OCI-LY7 (cell line): Measurements from ENCODE around the gene HOTAIR. TPM values are rescaled to one million over a fixed set of nuclear protein-coding genes. Genes with fewer than 3 reads are reported as not detected.

Source experiments
- BruUV-seq: library from RNA; stranded (reverse); fragments of 400-500 nt; replicated peaks from 2 replicates; lab custom pipeline; 2021; lab: Mats Ljungman, UMichigan
- CTCF ChIA-PET: fragments of 300-600 bp; sonication (Branson Sonifier 250); formaldehyde crosslinking; loops from one replicate; lab custom pipeline; 2022; ENCODE audit warnings: antibody characterized with exemption; ENCODE audit not compliant: unreplicated experiment; lab: Charles Lee
- POLR2A ChIA-PET: fragments of 300-600 bp; sonication (Branson Sonifier 250); formaldehyde crosslinking; loops from one replicate; lab custom pipeline; 2022; ENCODE audit warnings: antibody characterized with exemption; lab: Charles Lee
- DNase-seq: peaks from one replicate; pipeline ENCODE4 v3.0.0-alpha.2; 2015; ENCODE audit warnings: low spot score
- H2AFZ ChIP-seq: fragments of 200-600 bp; sonication (generic), shearing (Covaris generic); 2 replicates; pipeline ENCODE4 v1.6.1; 2014; ENCODE audit warnings: mild to moderate bottlenecking, antibody characterized with exemption, low read length, moderate library complexity
- H3K27ac ChIP-seq: fragments of 200-600 bp; sonication (generic); 2 replicates; pipeline ENCODE4 v1.5.1; 2014; ENCODE audit warnings: mixed run types, low read depth, mild to moderate bottlenecking, moderate library complexity, low read length, inconsistent platforms; ENCODE audit not compliant: poor library complexity, severe bottlenecking
- H3K36me3 ChIP-seq: fragments of 200-600 bp; sonication (generic); 2 replicates; pipeline ENCODE4 v1.6.1; 2014; ENCODE audit warnings: mild to moderate bottlenecking, antibody characterized with exemption, low read length, moderate library complexity, mixed read lengths; ENCODE audit not compliant: insufficient read depth
- H3K4me1 ChIP-seq: fragments of 200-600 bp; sonication (generic); 2 replicates; pipeline ENCODE4 v1.5.1; 2014; ENCODE audit warnings: mild to moderate bottlenecking, low read length; ENCODE audit not compliant: insufficient read depth, poor library complexity, severe bottlenecking
- H3K4me2 ChIP-seq: fragments of 200-600 bp; sonication (generic); 2 replicates; pipeline ENCODE4 v1.6.1; 2014; ENCODE audit warnings: mild to moderate bottlenecking, low read length
- H3K4me3 ChIP-seq: fragments of 200-600 bp; sonication (generic); 2 replicates; pipeline ENCODE4 v1.5.1; 2014; ENCODE audit warnings: mild to moderate bottlenecking, low read depth, low read length; ENCODE audit not compliant: poor library complexity, severe bottlenecking
- H3K79me2 ChIP-seq: fragments of 200-600 bp; sonication (generic); 2 replicates; pipeline ENCODE4 v1.6.1; 2016; ENCODE audit warnings: low read depth, mild to moderate bottlenecking, low read length, moderate library complexity, mixed read lengths; ENCODE audit not compliant: insufficient read depth
- H3K9me2 ChIP-seq: fragments of 200-600 bp; sonication (generic); 2 replicates; pipeline ENCODE4 v1.6.1; 2016; ENCODE audit warnings: mild to moderate bottlenecking, low read length, mixed read lengths; ENCODE audit not compliant: insufficient read depth
- H3K9me3 ChIP-seq: fragments of 200-600 bp; sonication (generic); 2 replicates; pipeline ENCODE4 v1.6.1; 2014; ENCODE audit warnings: mild to moderate bottlenecking, mixed run types, low read length, mixed read lengths
- H4K20me1 ChIP-seq: fragments of 200-600 bp; sonication (generic); 2 replicates; pipeline ENCODE4 v1.6.1; 2014; ENCODE audit warnings: mild to moderate bottlenecking, antibody characterized with exemption, low read length, moderate library complexity, mixed read lengths; ENCODE audit not compliant: insufficient read depth
- EZH2phosphoT487 ChIP-seq: fragments of 200-600 bp; sonication (generic); IDR thresholded peaks from 2 replicates; pipeline ENCODE4 v1.6.1; 2018; ENCODE audit warnings: low read depth, borderline replicate concordance, mild to moderate bottlenecking, mixed run types, antibody characterized with exemption, low read length, moderate library complexity, mixed read lengths
- intact Hi-C: fragments of 100-400 bp; cut with micrococcal nuclease; formaldehyde crosslinking; loops from one replicate; pipeline ENCODE4 v1.10.0; 2022; ENCODE audit not compliant: unreplicated experiment
- total RNA-seq, 2 experiments: library from RNA; depleted of rRNA in 1 of 2; stranded (reverse); fragments of >200 nt in 1 of 2; shearing (Covaris generic) in 1 of 2; gene quantifications; 2 replicates each; pipeline ENCODE4 v1.2.3, GENCODE V29; 2014 to 2022
- TF ChIP-seq, protein P1 (sequence below): fragments of 200-600 bp; sonication (generic); conservative IDR thresholded peaks from 2 replicates; pipeline ENCODE4 v1.5.1; 2014; ENCODE audit warnings: mild to moderate bottlenecking, antibody characterized with exemption, low read length, moderate library complexity, mixed read lengths

The HOTAIR gene
- total RNA-seq, 2 experiments from 2014 or later = 0.88 to 5.3 TPM

- POLR2A ChIA-PET = interaction anchor here (0.6 to 0.7 kb wide), 3 partner anchors 35 to 994 kb away, joined by 3 read pairs; no protein-coding TSS in a partner anchor
- BruUV-seq = no TSS peak
- Histone ChIP-seq H3K27ac (no peak overlapping the region), H3K9me3 (no peaks in the 10 kb centered on the region), H3K4me1 (peaks cover 47% of the 10 kb centered on the region), H3K79me2 (no peaks in the 10 kb centered on the region), H3K4me2 (peak overlapping the region; percentile 57), H3K36me3 (no peaks in the 10 kb centered on the region), H3K4me3 (peak overlapping the region; percentile 17), H4K20me1 (no peaks in the 10 kb centered on the region), H2AFZ (no peak overlapping the region), H3K9me2 (no peaks in the 10 kb centered on the region)
- CTCF ChIA-PET = interaction anchor here (0.6 to 1.4 kb wide), 3 partner anchors 209 to 226 kb away, joined by 3 read pairs; no protein-coding TSS in a partner anchor
- TF ChIP-seq, protein P1, sequence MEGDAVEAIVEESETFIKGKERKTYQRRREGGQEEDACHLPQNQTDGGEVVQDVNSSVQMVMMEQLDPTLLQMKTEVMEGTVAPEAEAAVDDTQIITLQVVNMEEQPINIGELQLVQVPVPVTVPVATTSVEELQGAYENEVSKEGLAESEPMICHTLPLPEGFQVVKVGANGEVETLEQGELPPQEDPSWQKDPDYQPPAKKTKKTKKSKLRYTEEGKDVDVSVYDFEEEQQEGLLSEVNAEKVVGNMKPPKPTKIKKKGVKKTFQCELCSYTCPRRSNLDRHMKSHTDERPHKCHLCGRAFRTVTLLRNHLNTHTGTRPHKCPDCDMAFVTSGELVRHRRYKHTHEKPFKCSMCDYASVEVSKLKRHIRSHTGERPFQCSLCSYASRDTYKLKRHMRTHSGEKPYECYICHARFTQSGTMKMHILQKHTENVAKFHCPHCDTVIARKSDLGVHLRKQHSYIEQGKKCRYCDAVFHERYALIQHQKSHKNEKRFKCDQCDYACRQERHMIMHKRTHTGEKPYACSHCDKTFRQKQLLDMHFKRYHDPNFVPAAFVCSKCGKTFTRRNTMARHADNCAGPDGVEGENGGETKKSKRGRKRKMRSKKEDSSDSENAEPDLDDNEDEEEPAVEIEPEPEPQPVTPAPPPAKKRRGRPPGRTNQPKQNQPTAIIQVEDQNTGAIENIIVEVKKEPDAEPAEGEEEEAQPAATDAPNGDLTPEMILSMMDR = no peak
- no peak for TF ChIP-seq EZH2phosphoT487
- no peak for DNase-seq
- intact Hi-C loops = loop anchor here (2.0 to 10.0 kb wide), 3 partner anchors 194 to 284 kb away; no protein-coding TSS in a partner anchor
Measured at GRCh38 chr12:53988541-53989226, 13.9 kb upstream of the HOTAIR start.

GRCh38 chr12:53987787-53988230 lies 13.1 kb upstream of the HOTAIR start:
- Histone ChIP-seq H4K20me1 (no peaks in the 10 kb centered on the region), H3K9me3 (no peaks in the 10 kb centered on the region), H2AFZ (no peak overlapping the region), H3K27ac (no peak overlapping the region), H3K4me1 (peaks cover 49% of the 10 kb centered on the region), H3K4me2 (no peak overlapping the region), H3K4me3 (no peak overlapping the region), H3K79me2 (no peaks in the 10 kb centered on the region), H3K9me2 (no peaks in the 10 kb centered on the region), H3K36me3 (no peaks in the 10 kb centered on the region)
- POLR2A ChIA-PET = interaction anchor here (0.6 to 0.7 kb wide), 3 partner anchors 30 to 175 kb away, joined by 3 read pairs; no protein-coding TSS in a partner anchor
- CTCF ChIA-PET = interaction anchor here (0.6 to 1.4 kb wide), 3 partner anchors 219 to 231 kb away, joined by 3 read pairs; no protein-coding TSS in a partner anchor
- intact Hi-C loops = loop anchor here (2.0 to 10.0 kb wide), 3 partner anchors 193 to 283 kb away; no protein-coding TSS in a partner anchor
- no peak for DNase-seq
- BruUV-seq = no TSS peak
- TF ChIP-seq, protein P1 = no peak
- peak; percentile 64; the same call in 1 of the 2 replicates for TF ChIP-seq EZH2phosphoT487
